Lung microvascular endothelial cell (primary cell): ENCODE results near the gene LRSAM1. TPM values are rescaled to one million over a fixed set of nuclear protein-coding genes. Genes with fewer than 3 reads are reported as not detected.

Experiments
- DNase-seq, 2 donors: peaks; one replicate each; pipeline versions ENCODE4 v3.0.0 to v3.0.0-alpha.2; 2010; ENCODE audit warnings: low read depth in 2 of 2
- total RNA-seq: library from RNA; depleted of rRNA; stranded (reverse); fragments of >200 nt; gene quantifications from 2 replicates; pipeline ENCODE4 v1.2.1, GENCODE V29; 2014

LRSAM1 gene
- total RNA-seq, 1 donor from 2014 or later: 9.9 TPM

- peak in 1 of 2 donors; percentile 5 for DNase-seq
These were observed 45.7 kb downstream of the LRSAM1 start for GRCh38 chr9:127496974-127497373.

DNA sequence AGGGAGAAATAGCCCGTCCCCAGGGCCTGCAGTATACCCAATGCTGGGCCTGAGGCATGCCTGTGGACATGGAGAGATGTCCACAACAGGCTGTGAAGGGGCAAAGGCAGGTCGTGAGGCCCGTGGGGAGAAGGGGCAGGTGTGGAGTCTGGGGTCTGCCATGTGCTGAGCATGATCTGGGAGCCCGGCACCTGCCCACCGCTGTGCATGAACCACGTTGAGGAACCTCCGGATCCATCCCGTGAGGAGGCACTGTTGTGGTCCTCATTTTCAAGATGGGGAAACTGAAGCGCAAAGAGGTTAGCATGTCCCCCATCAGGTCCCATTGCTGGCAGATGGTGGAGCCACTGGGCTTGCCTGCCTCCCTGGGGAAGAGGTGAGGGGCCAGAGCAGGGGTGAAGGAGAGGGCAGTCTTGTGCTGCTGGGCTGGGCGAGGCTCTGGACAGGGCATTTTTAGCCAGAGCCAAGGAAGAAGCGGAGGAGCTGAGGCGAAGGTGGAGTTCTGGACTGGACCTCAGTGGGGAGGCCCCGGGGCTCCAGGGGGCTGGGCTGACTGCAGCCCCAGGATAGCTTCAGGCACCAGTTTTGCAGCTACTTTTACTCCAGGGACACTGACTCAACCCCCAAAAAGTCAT lies 46.5 kb downstream of the LRSAM1 start:
- peak in 1 of 2 donors; percentile 0 for DNase-seq

- peak in 1 of 2 donors; percentile 64 for DNase-seq
These were observed 47.0 kb downstream of the LRSAM1 start for GRCh38 chr9:127498298-127498697.

DNA sequence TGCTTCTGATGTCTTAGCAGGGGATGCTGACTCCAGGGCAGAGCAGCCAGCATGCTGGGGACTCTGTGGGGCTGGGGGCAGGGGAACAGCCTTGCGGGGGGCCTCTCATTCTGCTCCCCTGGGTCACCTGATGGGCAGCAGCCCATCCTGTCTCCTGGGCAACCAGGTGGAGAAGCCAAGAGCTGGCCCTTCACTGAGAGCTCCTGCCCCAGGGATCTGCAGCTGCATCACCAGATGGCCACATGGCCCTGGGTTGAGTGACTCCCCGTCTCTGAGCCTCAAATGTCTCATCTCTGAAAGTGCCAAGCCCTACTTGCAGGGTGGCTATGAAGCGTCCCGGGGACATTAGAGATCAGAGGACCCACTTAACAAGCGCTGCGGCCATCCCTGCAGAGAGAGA lies 49.1 kb downstream of the LRSAM1 start:
- DNase-seq: no peak

- no peak for DNase-seq
These were observed 49.6 kb downstream of the LRSAM1 start for GRCh38 chr9:127500862-127501261.

- DNase-seq: no peak
These were observed 50.6 kb downstream of the LRSAM1 start for GRCh38 chr9:127501821-127502343.

- DNase-seq: no peak
These were observed 51.5 kb downstream of the LRSAM1 start for GRCh38 chr9:127502706-127503378.

- no peak for DNase-seq
These were observed 52.1 kb downstream of the LRSAM1 start for GRCh38 chr9:127503379-127503921.

DNA sequence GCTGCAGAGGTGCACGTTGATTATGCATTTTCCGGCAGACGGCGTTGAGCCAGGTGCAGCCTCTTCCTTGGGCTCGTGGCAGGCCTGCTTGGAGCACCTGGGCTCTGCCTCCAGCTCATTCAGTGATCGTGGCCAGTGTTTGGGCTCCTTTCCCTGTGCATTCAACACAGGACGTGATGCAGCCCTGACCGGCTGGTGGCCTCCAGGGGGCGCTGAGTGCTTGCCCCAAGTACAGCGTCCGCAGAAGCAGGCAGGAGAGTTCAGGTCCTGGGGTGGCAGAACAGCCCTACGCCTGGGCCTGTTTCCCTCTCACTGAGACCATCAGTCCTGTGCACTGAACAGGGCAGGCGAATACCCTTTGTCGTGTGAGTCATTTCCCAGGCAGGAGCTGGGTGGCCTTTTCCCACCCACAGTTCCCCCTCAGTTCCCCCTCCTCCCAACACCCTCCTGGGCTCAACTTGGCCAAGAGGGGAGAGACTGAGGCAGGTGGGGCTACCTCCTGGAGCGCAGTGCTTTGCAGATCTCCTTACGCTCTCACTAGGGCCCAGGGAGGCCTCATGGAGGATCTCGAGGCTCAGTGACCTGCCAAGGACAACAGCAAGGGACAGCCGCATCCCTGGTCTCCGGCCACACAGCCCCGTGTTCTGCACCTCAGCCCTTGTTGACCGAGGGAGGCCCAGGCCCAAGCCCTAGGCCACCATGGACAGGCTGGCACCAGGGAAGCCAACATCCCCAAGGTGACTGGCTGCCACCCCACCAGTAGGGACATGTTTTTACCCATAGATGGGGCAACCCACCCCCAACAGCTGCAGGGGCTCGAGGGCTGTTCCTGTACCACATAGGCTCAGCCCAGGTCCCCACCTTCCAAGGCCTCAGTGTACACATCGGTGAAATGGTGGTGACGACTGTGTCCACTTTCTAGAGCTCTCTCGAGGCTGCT lies 52.9 kb downstream of the LRSAM1 start:
- DNase-seq: peak; percentile 89 to 94

DNA sequence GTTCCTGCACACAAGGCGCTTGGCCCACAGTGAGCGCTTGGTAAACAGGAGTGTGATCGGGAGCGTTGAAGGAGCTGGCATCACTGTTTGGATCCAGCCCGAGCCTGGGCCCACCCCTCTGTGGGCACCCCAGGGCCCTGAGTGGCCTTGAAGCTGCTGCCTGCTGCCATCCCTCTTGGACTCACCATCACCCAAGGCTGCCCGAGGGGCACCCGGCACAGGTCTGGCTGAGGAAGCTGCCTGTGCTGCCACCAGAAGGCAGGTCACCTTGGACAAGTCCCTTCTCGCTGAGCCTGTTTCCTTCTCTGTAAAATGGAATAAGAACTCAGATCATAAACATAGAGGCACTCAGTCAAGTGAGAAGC lies 53.6 kb downstream of the LRSAM1 start:
- no peak for DNase-seq

- DNase-seq: peak; percentile 53 to 57
These were observed 54.2 kb downstream of the LRSAM1 start for GRCh38 chr9:127505396-127506116.

- no peak for DNase-seq
These were observed 55.0 kb downstream of the LRSAM1 start for GRCh38 chr9:127506117-127506813.

- DNase-seq: no peak
These were observed 55.8 kb downstream of the LRSAM1 start for GRCh38 chr9:127506814-127507750.

DNA sequence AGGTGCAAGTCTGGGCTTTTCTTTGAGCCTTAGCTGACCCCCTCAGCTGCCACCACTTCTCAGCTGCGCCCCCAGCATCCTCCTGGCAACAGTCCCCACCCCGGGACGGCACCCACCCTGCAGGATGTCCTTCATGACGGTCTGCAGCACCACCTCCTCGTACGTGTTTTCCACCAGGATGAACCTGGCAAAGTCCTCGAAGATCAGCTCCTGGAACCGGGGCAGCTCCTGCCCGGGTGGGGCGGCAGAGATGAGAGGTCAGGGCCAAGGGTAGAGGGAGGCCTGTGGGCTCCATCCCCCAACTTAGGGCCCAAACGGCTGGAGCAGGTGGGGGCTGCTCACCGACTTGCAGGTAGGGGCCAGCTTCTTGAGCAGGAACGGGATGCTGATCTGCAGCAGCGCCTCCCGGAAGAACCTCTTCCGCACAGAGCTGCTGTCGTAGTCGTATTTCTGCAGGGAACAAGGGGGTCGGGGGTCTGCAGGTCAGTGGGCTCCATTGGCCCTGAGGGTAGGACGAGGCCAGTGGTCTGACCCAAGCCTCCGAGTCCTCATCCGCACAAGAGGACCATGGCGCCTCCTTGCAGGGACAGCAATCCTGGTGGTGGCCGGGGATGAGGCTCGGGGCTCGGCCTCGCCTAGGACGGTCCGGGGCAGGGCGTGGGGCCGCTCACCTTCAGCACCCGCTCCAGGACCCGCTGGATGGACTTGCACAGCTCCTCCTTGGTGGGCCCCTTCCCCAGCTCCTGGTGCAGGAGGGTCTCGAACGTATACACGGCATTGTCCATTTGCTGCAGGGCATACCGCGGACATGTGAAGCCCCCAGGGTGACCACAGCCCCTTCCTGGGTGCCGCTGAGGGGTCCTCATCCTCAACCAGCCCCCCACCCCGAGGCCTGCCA lies 56.7 kb downstream of the LRSAM1 start:
- DNase-seq: no peak

GRCh38 chr9:127508901-127509260 lies 57.6 kb downstream of the LRSAM1 start:
- DNase-seq: no peak

GRCh38 chr9:127509261-127509954 lies 58.1 kb downstream of the LRSAM1 start:
- no peak for DNase-seq

DNA sequence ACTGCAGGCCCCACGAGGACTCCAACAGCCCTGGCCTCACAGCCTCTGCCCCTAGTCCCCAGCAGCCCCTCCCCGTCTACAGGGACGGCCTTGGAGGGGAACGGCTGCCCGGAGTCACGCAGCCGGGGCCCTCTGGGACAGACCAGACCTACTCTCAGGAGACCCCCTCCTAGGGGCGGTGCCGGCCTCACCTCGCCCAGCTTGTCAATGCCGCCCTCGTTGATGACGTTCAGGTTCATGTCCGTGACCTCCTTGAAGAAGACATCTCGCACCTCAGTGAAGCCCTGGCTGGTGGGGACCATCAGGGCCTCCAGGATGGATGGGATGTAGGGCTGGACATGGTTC lies 58.6 kb downstream of the LRSAM1 start:
- DNase-seq: no peak

DNA sequence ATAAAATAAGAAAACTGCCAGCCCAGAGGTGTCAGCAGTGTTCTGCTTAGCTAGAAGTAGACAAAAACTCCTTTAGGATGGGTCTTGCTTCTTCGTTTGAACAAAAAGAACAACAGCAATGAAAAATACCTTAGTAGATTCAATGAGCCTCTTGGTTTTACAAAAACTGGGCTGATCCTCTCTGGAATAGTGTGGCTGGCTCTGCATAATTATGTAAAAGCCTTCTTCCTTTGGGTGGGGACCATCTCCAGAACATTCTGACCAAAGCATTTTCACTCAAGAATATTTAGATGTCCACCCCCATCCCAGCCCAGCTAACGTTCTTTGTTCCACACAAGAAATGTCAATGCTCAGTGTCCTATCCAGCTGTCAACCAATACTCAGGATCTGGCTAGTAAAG lies 63.2 kb downstream of the LRSAM1 start:
- no peak for DNase-seq
